Measurements from ENCODE around the gene ZFHX3.

DNA sequence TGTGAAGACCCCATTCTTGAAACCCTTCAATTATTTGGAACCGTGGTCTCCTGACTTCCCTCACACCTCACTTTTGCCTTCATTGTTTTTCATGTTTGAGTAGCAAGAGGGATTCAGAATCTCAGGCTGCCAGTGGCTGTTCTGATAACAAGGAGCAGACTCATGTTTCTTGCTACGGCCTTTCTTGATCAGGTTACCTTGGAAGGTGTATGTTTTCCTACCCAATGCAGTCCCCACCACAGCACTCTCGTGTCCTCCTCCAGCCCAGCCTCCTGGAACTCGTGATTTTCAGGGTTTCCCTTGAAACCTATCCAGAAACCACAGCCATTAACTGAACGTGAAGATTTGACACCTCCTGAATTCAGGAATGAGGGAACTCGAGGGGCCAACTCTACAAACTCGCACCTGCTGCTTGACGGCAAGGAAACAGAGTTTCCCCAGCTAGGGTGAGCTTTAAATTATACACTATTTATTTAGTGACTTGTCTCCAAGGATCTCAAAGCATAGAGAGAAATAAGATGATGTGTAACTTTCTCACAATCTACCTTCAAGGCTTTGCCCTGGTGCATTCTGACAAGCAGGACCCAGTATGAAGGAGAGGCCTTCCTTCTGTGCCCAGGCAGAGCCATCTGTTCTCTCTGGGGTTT is 1.6 kb downstream of the ZFHX3 start:
- TF ChIP-seq, protein P1, sequence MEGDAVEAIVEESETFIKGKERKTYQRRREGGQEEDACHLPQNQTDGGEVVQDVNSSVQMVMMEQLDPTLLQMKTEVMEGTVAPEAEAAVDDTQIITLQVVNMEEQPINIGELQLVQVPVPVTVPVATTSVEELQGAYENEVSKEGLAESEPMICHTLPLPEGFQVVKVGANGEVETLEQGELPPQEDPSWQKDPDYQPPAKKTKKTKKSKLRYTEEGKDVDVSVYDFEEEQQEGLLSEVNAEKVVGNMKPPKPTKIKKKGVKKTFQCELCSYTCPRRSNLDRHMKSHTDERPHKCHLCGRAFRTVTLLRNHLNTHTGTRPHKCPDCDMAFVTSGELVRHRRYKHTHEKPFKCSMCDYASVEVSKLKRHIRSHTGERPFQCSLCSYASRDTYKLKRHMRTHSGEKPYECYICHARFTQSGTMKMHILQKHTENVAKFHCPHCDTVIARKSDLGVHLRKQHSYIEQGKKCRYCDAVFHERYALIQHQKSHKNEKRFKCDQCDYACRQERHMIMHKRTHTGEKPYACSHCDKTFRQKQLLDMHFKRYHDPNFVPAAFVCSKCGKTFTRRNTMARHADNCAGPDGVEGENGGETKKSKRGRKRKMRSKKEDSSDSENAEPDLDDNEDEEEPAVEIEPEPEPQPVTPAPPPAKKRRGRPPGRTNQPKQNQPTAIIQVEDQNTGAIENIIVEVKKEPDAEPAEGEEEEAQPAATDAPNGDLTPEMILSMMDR (IDR thresholded peaks at IDR 0.05), result no peak
- TF ChIP-seq POLR2A (IDR thresholded peaks at IDR 0.05), result no peak

Measured in right lobe of liver (tissue), 4 donors.